Stimulated activated CD4-positive, alpha-beta T cell treated with anti-CD3 and anti-CD28 coated beads, Interleukin-15, amount 100 ng/mL, for 48 hours (primary cell): ENCODE measurements around the gene MUC5AC.
"Not testable (repeated sequence)": the region's sequence is repeated elsewhere in the genome, so short reads cannot be mapped to it uniquely, and the experiment has no call there.

Experiments
- DNase-seq, 2 donors: peaks; one replicate each; pipeline ENCODE4 v3.0.0-alpha.2; 2020; ENCODE audit warnings: low read depth in 2 of 2

Gene MUC5AC

DNA sequence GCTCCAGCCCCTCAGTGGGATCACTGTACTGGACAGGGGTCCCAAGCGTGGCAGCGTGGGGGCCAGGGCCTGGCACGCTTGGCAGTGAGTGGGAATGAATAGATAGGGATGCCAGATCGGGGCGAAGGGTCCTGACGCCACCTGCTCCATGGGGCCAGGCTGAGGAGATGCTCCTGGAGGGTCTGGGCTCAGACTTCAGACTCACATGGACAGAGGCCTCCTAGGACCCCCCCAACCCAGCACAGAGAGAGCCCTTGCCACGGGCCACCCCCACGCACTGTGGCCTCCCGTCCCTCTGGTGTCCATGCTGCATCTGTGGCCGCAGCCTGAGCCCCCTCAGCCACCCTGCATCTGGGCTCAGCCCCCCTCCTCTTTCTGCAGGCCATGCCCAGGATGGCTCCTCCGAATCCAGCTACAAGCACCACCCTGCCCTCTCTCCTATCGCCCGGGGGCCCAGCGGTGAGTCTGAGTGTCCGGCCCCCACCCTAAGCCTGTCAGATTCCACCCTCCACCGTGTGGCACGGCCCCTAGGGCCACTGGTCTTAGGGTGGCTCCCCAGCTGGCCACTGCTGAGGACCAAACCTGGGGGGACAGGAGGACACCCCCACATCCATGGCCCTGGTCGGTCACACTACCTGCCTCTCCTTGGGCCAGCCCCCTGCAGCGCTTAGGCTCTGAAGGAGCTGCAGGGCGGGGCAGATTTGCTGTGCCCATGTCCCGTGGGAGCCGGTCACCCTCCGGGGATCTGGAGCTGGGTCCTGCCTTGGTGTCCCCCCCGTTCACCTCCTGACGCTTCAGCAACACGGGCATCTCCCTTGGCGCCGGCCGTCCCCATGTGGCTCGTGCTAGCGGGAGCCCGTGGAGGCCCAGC, 2.7 kb downstream of the MUC5AC start:
- DNase-seq: no peak

- no peak for DNase-seq
These were observed 3.8 kb downstream of the MUC5AC start for GRCh38 chr11:1161410-1162137.

- DNase-seq: no peak
These were observed 4.4 kb downstream of the MUC5AC start for GRCh38 chr11:1162138-1162475.

- DNase-seq: no peak
These were observed 4.9 kb downstream of the MUC5AC start for GRCh38 chr11:1162491-1163311.

- DNase-seq: no peak
These were observed 5.7 kb downstream of the MUC5AC start for GRCh38 chr11:1163321-1163910.

DNA sequence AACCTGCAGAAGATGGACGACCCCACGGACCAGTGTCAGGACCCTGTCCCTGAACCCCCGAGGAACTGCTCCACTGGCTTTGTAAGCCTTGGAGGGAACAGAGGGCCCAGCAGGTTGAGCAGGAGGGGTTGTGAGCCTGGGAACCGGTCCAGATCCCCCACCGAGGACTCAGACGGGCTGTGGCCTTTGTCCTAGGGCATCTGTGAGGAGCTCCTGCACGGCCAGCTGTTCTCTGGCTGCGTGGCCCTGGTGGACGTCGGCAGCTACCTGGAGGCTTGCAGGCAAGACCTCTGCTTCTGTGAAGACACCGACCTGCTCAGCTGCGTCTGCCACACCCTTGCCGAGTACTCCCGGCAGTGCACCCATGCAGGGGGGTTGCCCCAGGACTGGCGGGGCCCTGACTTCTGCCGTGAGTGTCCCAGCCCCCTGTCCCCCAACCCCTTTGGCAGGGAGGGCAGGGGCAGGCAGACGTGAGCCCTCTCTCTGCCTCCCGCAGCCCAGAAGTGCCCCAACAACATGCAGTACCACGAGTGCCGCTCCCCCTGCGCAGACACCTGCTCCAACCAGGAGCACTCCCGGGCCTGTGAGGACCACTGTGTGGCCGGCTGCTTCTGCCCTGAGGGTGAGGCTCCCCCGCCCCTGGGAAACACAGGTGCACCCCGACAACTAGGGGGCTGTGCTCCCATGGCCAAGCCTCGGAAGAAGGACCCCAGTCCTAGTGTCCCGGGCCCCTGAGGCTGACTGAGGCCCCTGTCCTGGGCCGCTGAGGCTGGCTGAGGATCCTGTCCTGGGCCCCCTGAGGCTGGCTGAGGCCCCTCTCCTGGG, 6.4 kb downstream of the MUC5AC start:
- DNase-seq: no peak

- not testable (repeated sequence) for DNase-seq
These were observed 7.1 kb downstream of the MUC5AC start for GRCh38 chr11:1164779-1165255.

GRCh38 chr11:1165256-1166041, 7.7 kb downstream of the MUC5AC start:
- DNase-seq: no peak

DNA sequence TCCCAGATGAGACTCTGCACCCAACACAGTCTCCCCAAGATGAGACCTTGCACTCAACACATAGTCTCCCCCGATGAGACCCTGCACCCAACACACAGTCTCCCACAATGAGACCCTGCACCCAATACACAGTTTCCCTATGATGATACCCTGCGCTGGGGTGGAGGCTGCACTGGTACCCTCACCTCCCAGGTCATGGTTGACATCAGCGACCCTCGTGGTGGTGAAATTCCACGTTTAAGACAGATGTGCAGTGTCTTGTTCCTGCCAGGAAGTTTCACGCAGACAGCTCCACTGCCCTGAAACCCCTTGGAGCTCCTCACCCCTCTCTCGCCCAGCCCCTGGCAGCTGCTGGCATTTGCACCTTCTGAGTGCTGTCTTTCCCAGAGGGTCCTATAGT, 9.5 kb downstream of the MUC5AC start:
- DNase-seq: no peak

DNA sequence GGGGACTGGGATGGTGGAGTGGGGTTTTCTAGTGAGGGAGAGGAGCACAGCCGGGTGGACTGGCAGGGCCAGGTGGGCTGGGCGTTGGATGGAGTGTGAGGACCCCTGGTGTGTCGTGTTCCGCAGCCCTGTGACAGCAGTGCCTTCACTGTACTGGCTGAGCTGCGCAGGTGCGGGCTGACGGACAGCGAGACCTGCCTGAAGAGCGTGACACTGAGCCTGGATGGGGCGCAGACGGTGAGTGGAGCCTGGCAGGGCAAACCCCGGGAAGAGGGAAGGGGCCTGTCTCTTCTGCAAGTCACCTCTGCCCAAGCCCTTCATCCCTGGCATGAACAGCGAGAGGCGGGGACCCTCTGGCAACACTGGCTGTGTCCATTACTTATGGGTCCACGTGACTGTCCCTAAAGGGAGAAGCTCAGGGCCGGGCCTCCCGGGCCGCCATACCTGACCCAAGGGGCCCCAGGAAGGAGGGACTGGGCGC, 10.0 kb downstream of the MUC5AC start:
- no peak for DNase-seq

DNA sequence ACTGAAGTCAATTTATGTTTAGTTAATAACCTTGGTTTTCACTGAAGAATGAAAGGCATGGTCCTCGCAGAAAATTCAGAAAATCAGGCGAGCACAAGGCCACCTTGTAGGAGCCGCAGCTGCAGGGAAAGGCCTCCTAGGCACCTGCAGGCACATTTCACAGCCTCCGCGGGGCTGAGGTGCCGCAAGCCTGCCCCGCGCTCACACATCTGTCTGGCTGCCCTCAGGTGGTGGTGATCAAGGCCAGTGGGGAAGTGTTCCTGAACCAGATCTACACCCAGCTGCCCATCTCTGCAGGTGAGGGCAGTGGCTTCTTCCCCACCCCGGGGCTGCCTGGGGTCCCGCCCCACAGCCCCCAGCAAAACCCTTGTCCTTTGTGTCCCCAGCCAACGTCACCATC, 10.5 kb downstream of the MUC5AC start:
- no peak for DNase-seq

DNA sequence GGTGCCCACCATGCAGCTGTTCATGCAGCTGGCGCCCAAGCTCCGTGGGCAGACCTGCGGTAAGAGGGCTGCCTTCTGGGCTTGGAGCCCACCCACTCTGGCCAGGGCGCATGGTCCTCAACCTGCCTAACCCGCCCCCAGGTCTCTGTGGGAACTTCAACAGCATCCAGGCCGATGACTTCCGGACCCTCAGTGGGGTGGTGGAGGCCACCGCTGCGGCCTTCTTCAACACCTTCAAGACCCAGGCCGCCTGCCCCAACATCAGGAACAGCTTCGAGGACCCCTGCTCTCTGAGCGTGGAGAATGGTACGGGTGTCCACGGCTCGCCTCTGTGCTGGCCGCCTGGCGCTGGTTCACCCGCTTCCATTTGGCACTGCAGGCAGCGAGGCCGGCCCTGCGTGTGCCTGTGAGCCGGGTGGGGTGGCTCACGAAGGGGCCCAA, 11.0 kb downstream of the MUC5AC start:
- no peak for DNase-seq

- no peak for DNase-seq
These were observed 13.7 kb downstream of the MUC5AC start for GRCh38 chr11:1171223-1171984.

- no peak for DNase-seq
These were observed 14.4 kb downstream of the MUC5AC start for GRCh38 chr11:1171985-1172728.

GRCh38 chr11:1172729-1173117, 15.0 kb downstream of the MUC5AC start:
- no peak for DNase-seq

DNA sequence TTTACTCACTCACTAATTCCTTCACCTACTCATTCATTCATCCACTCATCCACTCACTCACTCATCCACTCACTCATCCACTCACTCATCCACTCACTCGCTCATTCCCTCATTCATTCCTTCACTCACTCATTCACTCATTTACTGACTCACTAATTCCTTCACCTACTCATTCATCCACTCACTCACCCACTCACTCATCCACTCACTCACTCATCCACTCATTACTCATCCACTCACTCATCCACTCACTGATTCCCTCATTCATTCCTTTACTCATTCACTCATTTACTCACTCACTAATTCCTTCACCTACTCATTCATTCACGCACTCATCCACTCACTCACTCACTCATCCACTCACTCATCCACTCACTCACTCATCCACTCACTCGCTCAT, 15.6 kb downstream of the MUC5AC start:
- not testable (repeated sequence) for DNase-seq

DNA sequence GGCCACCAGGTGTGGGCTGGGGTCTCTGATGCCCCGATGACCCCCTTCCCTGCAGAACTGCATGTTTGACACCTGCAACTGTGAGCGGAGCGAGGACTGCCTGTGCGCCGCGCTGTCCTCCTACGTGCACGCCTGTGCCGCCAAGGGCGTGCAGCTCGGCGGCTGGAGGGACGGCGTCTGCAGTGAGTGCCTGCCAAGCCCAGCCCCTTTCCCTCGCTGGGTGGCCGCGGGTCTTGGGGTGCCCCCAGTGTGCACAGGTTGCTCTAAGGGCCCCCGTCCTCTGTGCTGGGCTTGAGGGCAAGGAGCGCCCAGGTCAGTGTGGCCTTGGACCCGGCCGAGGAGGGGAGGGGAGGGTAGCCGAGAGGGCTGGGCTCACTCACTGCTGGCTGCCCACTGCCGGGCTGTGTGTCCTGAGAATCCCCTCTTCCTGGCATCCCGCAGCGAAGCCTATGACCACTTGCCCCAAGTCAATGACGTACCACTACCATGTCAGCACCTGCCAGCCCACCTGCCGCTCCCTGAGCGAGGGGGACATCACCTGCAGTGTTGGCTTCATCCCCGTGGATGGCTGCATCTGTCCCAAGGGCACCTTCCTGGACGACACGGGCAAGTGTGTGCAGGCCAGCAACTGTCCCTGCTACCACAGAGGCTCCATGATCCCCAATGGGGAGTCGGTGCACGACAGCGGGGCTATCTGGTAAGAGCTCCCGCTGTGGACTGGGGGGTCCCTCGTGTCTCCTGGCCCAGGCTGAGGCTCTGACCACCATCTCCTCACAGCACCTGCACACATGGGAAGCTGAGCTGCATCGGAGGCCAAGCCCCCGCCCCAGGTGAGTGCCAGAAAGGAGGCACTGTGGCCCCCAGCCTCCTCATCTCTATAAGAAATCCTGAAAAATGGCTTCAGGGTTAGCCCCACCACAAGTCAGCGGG, 17.0 kb downstream of the MUC5AC start:
- no peak for DNase-seq
